Peyer's patch (tissue), 4 donors: ENCODE measurements around the gene PLIN5. TPM values are rescaled to one million over a fixed set of nuclear protein-coding genes. Genes with fewer than 3 reads are reported as not detected.
A peak's percentile ranks its signal among the peaks of the same experiment; 100 is the strongest.

Source experiments
- DNase-seq, 3 donors: peaks; one replicate each; pipeline ENCODE4 v3.0.0-alpha.2; 2017 to 2019
- H3K27ac ChIP-seq, 4 donors: fragments of 200-600 bp; sonication (generic); one replicate each; pipeline ENCODE4 v1.5.1; 2016 to 2019
- H3K27me3 ChIP-seq, 2 donors: fragments of 200-600 bp; sonication (generic); one replicate each; pipeline ENCODE4 v1.5.1; 2019
- H3K36me3 ChIP-seq, 3 donors: fragments of 200-600 bp; sonication (generic); one replicate each; pipeline ENCODE4 v1.5.1; 2016 to 2019
- H3K4me1 ChIP-seq, 4 donors: fragments of 200-600 bp; sonication (generic); one replicate each; pipeline ENCODE4 v1.5.1; 2016 to 2019
- H3K4me3 ChIP-seq, 4 donors: fragments of 200-600 bp; sonication (generic); 1 replicate in 3 of 4; 2 replicates in 1 of 4; pipeline ENCODE4 v1.5.1; 2016 to 2019; ENCODE audit warnings: mild to moderate bottlenecking in 1 of 4
- H3K9me3 ChIP-seq, 4 donors: fragments of 200-600 bp; sonication (generic); one replicate each; pipeline ENCODE4 v1.5.1; 2016 to 2019; ENCODE audit warnings: mild to moderate bottlenecking in 1 of 4
- POLR2A ChIP-seq, 2 donors: fragments of 450-650 bp; IDR thresholded peaks; one replicate each; pipeline ENCODE4 v1.5.1; 2017; ENCODE audit warnings: antibody characterized with exemption in 2 of 2, mild to moderate bottlenecking in 2 of 2, moderate library complexity in 2 of 2
- total RNA-seq, 4 donors: library from RNA; depleted of rRNA; stranded (reverse); fragments of >200 nt; gene quantifications; one replicate each; pipeline ENCODE4 v1.1.0, GENCODE V29; 2016
- TF ChIP-seq, protein P1 (sequence below), 6 experiments: fragments of 450-650 bp in 4 of 6; fragments of 200-600 bp in 2 of 6; sonication (generic) in 1 of 6; IDR thresholded peaks; one replicate each; pipeline ENCODE4 v1.5.1; 2017 to 2019; ENCODE audit warnings: antibody characterized with exemption in 6 of 6, mild to moderate bottlenecking in 3 of 6, moderate library complexity in 1 of 6

PLIN5 gene, protein sequence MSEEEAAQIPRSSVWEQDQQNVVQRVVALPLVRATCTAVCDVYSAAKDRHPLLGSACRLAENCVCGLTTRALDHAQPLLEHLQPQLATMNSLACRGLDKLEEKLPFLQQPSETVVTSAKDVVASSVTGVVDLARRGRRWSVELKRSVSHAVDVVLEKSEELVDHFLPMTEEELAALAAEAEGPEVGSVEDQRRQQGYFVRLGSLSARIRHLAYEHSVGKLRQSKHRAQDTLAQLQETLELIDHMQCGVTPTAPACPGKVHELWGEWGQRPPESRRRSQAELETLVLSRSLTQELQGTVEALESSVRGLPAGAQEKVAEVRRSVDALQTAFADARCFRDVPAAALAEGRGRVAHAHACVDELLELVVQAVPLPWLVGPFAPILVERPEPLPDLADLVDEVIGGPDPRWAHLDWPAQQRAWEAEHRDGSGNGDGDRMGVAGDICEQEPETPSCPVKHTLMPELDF
- total RNA-seq: 1 to 10 TPM in 2 of 4 donors, not detected in 2; 2.1 to 3.2 TPM

DNA sequence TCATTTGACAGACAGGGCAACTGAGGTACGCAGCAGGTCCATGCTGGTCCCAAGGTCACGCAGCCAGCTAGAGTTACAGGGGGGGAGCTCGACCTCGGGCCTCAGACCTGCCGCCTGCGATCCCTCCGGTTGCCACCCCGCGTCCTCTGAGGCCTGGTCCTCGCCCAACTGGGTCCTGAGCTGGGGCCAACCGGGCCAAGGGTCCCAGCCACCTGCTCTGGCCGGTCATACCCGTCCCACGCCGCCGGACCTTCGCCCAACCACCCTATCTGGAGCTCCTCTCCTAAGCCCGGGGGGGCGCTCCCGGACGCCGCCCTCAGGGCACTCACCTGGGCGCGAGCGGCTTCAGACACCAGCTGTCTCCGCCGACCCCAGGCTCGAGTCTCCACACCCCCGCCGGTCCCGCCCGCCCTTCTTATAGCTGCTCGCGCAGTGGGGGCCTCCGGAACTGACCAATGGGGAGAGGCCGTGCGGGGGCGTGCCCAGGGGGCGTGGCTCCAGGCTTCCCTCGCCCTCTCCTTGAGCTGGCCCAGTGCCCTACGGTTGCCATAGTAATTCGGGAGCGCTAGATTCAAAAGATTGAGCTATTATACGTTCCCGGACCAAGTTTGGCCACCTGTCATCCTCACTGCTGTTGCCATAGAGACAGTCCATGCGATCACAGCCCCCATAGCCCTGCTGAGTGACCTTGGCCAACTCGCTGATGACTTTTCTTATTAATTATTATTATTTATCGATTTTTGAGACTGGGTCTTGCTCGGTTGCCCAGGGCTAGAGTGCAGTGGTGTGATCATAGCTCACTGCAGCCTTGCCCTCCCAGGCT is at the start of gene PLIN5:
PLIN5 (minus strand) TSS at position 389 of the 823 bp plus-strand sequence. CDS start 1,150 bp downstream, outside the sequence.
- Histone ChIP-seq H3K36me3 (no peaks in the 10 kb centered on the region), H3K4me3 (peak within 1 kb of the TSS in 3 of 4 donors; percentile 15 to 30 (median 18)), H3K27ac (no peak within 1 kb of the TSS), H3K9me3 (no peaks in the 10 kb centered on the region), H3K27me3 (peaks cover 0 to 9% of the 10 kb centered on the region in 2 donors), H3K4me1 (peaks cover 0 to 9% (median 0%) of the 10 kb centered on the region in 4 donors)
- DNase-seq: peak; percentile 27 to 70 (median 70)
- no peak for TF ChIP-seq POLR2A (IDR thresholded peaks at IDR 0.05)
- TF ChIP-seq, protein P1, sequence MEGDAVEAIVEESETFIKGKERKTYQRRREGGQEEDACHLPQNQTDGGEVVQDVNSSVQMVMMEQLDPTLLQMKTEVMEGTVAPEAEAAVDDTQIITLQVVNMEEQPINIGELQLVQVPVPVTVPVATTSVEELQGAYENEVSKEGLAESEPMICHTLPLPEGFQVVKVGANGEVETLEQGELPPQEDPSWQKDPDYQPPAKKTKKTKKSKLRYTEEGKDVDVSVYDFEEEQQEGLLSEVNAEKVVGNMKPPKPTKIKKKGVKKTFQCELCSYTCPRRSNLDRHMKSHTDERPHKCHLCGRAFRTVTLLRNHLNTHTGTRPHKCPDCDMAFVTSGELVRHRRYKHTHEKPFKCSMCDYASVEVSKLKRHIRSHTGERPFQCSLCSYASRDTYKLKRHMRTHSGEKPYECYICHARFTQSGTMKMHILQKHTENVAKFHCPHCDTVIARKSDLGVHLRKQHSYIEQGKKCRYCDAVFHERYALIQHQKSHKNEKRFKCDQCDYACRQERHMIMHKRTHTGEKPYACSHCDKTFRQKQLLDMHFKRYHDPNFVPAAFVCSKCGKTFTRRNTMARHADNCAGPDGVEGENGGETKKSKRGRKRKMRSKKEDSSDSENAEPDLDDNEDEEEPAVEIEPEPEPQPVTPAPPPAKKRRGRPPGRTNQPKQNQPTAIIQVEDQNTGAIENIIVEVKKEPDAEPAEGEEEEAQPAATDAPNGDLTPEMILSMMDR (IDR thresholded peaks at IDR 0.05): no peak

DNA sequence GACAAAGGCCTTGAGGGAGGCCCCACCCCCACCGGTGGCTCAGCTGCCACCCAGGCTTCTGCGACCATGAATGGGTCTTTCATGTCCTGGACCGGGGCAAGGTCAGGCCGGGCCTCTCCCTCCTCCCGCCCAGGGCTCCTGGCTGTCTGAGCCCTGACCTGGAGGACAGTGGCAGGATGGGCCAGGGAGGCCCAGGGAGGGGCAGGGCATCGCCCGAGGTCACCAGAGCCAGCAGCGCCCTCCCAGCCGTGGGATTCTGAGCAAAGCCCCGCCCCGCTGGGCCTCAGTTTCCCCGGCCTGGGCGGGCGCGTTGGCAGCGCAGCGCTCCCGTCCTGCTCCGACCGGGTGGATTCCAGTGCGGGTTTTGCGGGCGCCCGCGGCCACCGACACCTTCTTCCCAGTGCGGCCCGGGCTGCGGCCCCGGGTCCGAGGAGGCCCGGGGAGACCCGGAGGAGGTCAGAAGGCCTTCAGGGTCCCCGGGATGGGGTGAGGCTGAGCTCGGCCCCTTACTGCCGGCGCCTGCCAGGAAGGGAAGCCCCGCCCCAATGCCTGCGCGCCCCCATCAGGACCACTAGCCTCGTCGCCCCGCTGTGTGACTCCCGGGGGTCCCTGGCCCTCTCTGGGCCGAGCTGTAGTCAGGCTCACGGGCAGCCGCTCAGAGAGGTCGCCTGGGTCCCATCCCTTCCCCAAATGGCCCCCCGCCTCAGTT is 49.1 kb upstream of the PLIN5 start:
- Histone ChIP-seq H3K27me3 (peaks cover 0 to 39% of the 10 kb centered on the region in 2 donors), H3K9me3 (no peaks in the 10 kb centered on the region), H3K4me3 (peak overlapping the region in 3 of 4 donors; percentile 12 to 40 (median 18)), H3K27ac (no peak overlapping the region), H3K36me3 (no peaks in the 10 kb centered on the region), H3K4me1 (peaks cover 0 to 23% (median 9%) of the 10 kb centered on the region in 4 donors)
- DNase-seq: no peak
- no peak for TF ChIP-seq POLR2A (IDR thresholded peaks at IDR 0.05)
- TF ChIP-seq, protein P1 (IDR thresholded peaks at IDR 0.05): no peak

DNA sequence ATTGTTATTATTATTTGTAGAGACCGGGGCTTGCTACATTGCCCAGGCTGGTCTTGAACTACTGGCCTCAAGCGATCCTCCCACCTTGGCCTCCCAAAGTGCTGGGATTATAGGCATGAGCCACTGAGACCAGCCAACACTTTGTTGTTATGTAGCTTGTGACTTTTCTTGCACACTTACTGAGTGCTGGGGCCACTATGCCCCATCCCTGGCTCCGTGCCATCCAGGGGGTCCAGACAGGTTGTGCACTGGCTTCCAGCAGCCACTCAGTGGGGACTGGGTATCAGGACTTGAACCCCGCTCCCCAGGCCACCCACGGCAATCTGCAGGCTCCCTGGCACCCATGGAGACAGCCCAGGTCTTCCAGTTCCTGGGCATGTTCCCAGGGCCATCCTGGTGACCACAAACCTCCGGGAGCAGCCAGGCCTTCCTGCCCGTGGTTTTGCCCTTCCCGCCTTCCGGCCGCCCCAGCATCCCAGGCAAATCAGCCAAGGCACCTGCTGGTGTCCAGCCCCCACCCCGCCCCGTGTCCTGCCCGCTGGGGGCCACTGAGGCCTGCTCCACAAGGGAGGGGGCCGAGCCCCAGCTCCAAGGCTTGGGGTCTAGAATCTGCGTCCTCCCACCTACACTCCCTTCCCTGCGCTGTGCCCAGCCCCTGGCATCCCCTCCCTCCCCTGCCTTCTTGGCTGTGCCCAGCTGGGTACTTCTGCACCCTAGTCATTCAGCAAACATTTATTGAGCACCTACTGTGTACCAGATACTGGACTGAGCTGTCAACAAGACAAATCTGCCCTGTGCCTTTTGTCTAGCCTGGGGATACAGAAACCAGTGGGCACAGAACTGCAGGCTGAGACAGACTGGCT is 48.2 kb upstream of the PLIN5 start:
- Histone ChIP-seq H3K36me3 (no peaks in the 10 kb centered on the region), H3K27ac (no peak overlapping the region), H3K27me3 (peaks cover 0 to 39% of the 10 kb centered on the region in 2 donors), H3K9me3 (no peaks in the 10 kb centered on the region), H3K4me1 (peaks cover 0 to 23% (median 9%) of the 10 kb centered on the region in 4 donors), H3K4me3 (no peak overlapping the region)
- TF ChIP-seq POLR2A (IDR thresholded peaks at IDR 0.05): no peak
- TF ChIP-seq, protein P1 (IDR thresholded peaks at IDR 0.05): no peak
- no peak for DNase-seq

DNA sequence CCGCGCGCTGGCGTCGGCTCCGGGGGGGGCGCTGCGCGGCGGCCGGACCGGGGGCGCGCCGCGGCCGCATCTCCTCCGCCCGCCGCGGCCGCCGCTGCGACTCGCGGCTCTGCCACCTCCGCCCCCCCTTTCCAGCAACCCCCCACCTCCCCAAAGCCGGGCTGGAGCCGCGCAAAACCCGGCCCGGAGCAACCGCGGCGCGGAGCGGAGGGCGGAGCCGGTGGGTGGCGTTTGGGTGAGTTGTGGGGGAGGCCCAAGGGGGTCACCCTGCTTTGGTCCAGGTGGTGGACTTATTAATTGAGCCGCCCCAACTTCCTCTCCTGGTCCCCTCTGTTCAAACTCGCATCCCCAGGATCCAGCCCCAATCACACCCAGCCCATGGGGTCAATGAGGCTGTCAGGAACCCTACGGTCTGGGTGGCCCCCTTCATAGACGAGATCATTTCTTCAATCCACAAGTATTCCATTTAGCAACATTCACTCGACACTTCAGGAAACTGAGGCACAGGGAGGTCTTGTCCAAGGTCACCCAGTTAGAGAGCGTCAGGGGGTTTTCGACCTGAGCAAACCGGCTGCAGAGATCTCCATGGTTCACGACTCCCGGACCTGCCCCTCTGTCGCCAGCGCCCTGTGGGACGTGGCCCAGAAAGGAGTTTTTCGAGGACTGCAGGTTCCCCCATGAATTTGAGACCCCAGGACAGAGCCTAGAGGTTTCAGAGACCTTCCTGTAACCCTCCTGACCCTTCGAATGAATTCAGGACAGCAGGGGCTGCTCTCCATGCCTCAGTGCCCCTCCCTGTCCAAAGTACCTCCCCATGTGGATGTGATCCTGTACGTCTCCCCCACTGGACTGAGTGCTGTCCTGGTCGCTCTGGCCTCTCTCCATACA is 46.9 kb upstream of the PLIN5 start:
- H3K9me3 ChIP-seq: no peaks in the 10 kb centered on the region
- peaks cover 0 to 23% (median 9%) of the 10 kb centered on the region in 4 donors for H3K4me1 ChIP-seq
- peak overlapping the region in 2 of 4 donors; percentile 3 to 34 for H3K4me3 ChIP-seq
- no peaks in the 10 kb centered on the region for H3K36me3 ChIP-seq
- no peak for TF ChIP-seq POLR2A (IDR thresholded peaks at IDR 0.05)
- TF ChIP-seq, protein P1 (IDR thresholded peaks at IDR 0.05): no peak
- peaks cover 0 to 39% of the 10 kb centered on the region in 2 donors for H3K27me3 ChIP-seq
- DNase-seq: no peak
- no peak overlapping the region for H3K27ac ChIP-seq
